ENCODE data around the gene ID4.

DNA sequence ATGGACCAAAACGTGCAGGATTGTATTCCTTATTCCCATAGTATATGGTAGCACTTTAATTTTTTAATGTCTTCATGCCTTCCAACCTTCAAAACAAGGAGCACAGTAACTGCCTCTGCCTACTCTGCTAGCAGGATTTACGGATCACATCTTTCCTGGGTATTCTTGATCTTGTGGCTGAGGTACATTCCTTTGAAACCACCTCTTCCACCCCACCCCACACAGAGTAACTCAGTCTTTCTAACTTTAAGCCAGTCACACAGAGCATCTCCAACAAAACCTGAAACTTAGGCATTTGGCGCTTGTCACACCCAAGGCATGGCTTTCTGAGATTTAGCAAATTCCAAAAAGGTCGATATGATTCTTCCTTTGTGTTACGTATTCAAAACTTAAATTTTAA is 2.3 kb upstream of the ID4 start:
- no peak for TF ChIP-seq EZH2 (IDR thresholded peaks at IDR 0.05)
- TF ChIP-seq POLR2AphosphoS5 (IDR thresholded peaks at IDR 0.05; ENCODE audit: borderline replicate concordance, low read depth, low read length), result no peak
